NCI-H1048 (cell line): ENCODE measurements around the gene TNFRSF19.

Experiments
- DNase-seq: peaks from one replicate; lab custom pipeline; 2025; lab: John Stamatoyannopoulos, UW

The TNFRSF19 gene

GRCh38 chr13:23628765-23629565 is 58.8 kb downstream of the TNFRSF19 start:
- DNase-seq, result no peak

- DNase-seq, result no peak
Observed at GRCh38 chr13:23629566-23630272, 59.5 kb downstream of the TNFRSF19 start.

GRCh38 chr13:23630349-23631093 is 60.3 kb downstream of the TNFRSF19 start:
- DNase-seq, result no peak

- no peak for DNase-seq
Observed at GRCh38 chr13:23631311-23632047, 61.3 kb downstream of the TNFRSF19 start.

GRCh38 chr13:23632048-23632582 is 61.9 kb downstream of the TNFRSF19 start:
- DNase-seq, result no peak

GRCh38 chr13:23632741-23633140 is 62.5 kb downstream of the TNFRSF19 start:
- no peak for DNase-seq

- no peak for DNase-seq
Observed at GRCh38 chr13:23634897-23635296, 64.7 kb downstream of the TNFRSF19 start.

- DNase-seq, result no peak
Observed at GRCh38 chr13:23636360-23636759, 66.1 kb downstream of the TNFRSF19 start.

GRCh38 chr13:23637829-23638228 is 67.6 kb downstream of the TNFRSF19 start:
- no peak for DNase-seq

- no peak for DNase-seq
Observed at GRCh38 chr13:23639674-23640073, 69.5 kb downstream of the TNFRSF19 start.

- DNase-seq, result no peak
Observed at GRCh38 chr13:23642110-23642509, 71.9 kb downstream of the TNFRSF19 start.

- no peak for DNase-seq
Observed at GRCh38 chr13:23643338-23644125, 73.3 kb downstream of the TNFRSF19 start.

- DNase-seq, result no peak
Observed at GRCh38 chr13:23644126-23644419, 73.9 kb downstream of the TNFRSF19 start.

- DNase-seq, result no peak
Observed at GRCh38 chr13:23644527-23645138, 74.4 kb downstream of the TNFRSF19 start.

- DNase-seq, result no peak
Observed at GRCh38 chr13:23645851-23646250, 75.6 kb downstream of the TNFRSF19 start.

GRCh38 chr13:23651439-23651838 is 81.2 kb downstream of the TNFRSF19 start:
- DNase-seq, result no peak

GRCh38 chr13:23651887-23652286 is 81.7 kb downstream of the TNFRSF19 start:
- DNase-seq, result no peak

GRCh38 chr13:23652909-23653726 is 82.9 kb downstream of the TNFRSF19 start:
- DNase-seq, result no peak
